ENCODE results near the gene PDE11A.

Gene PDE11A

GRCh38 chr2:177916342-177916741, 156.2 kb downstream of the PDE11A start:
- no peak for DNase-seq

- DNase-seq, result no peak
Measured at GRCh38 chr2:177914247-177914646, 158.3 kb downstream of the PDE11A start.

- DNase-seq, result no peak
Measured at GRCh38 chr2:177909962-177910361, 162.6 kb downstream of the PDE11A start.

GRCh38 chr2:177908824-177909223, 163.8 kb downstream of the PDE11A start:
- DNase-seq, result no peak

- no peak for DNase-seq
Measured at GRCh38 chr2:177908182-177908581, 164.4 kb downstream of the PDE11A start.

GRCh38 chr2:177906041-177906718, 166.4 kb downstream of the PDE11A start:
- no peak for DNase-seq

- no peak for DNase-seq
Measured at GRCh38 chr2:177905640-177906039, 166.9 kb downstream of the PDE11A start.

- DNase-seq, result no peak
Measured at GRCh38 chr2:177902395-177903163, 170.0 kb downstream of the PDE11A start.

- DNase-seq, result no peak
Measured at GRCh38 chr2:177900082-177900481, 172.5 kb downstream of the PDE11A start.

- no peak for DNase-seq
Measured at GRCh38 chr2:177897278-177897677, 175.3 kb downstream of the PDE11A start.

- DNase-seq, result no peak
Measured at GRCh38 chr2:177896587-177896986, 176.0 kb downstream of the PDE11A start.

- DNase-seq, result no peak
Measured at GRCh38 chr2:177894546-177894945, 178.0 kb downstream of the PDE11A start.

- no peak for DNase-seq
Measured at GRCh38 chr2:177893880-177894279, 178.7 kb downstream of the PDE11A start.

GRCh38 chr2:177891533-177891932, 181.0 kb downstream of the PDE11A start:
- DNase-seq, result no peak

- no peak for DNase-seq
Measured at GRCh38 chr2:177889818-177890460, 182.6 kb downstream of the PDE11A start.

GRCh38 chr2:177888581-177888980, 184.0 kb downstream of the PDE11A start:
- no peak for DNase-seq

- DNase-seq, result no peak
Measured at GRCh38 chr2:177887722-177888121, 184.9 kb downstream of the PDE11A start.

- DNase-seq, result no peak
Measured at GRCh38 chr2:177886824-177887223, 185.8 kb downstream of the PDE11A start.

- DNase-seq, result no peak
Measured at GRCh38 chr2:177885828-177886466, 186.6 kb downstream of the PDE11A start.

GRCh38 chr2:177883177-177883576, 189.4 kb downstream of the PDE11A start:
- DNase-seq, result no peak

- no peak for DNase-seq
Measured at GRCh38 chr2:177882501-177882900, 190.1 kb downstream of the PDE11A start.

GRCh38 chr2:177881921-177882320, 190.7 kb downstream of the PDE11A start:
- DNase-seq, result no peak

- no peak for DNase-seq
Measured at GRCh38 chr2:177881008-177881747, 191.4 kb downstream of the PDE11A start.

Data from GOT3 (cell line).